Neural progenitor cell (in vitro differentiated cells): ENCODE results near the gene TRAPPC12. TPM values are rescaled to one million over a fixed set of nuclear protein-coding genes. Genes with fewer than 3 reads are reported as not detected.

Experiments
- DNase-seq: peaks from one replicate; pipeline ENCODE4 v3.0.0-alpha.2; 2016; ENCODE audit warnings: low spot score
- H2AFZ ChIP-seq: fragments of 200-600 bp; sonication (generic); replicated peaks from 2 replicates; pipeline ENCODE4 v1.6.1; 2016; ENCODE audit warnings: antibody characterized with exemption
- H3F3A ChIP-seq: fragments of 200-600 bp; sonication (generic); 2 replicates; pipeline ENCODE4 v1.6.1; 2016; ENCODE audit warnings: antibody characterized with exemption, low read depth
- H3K27ac ChIP-seq: fragments of 200-600 bp; sonication (generic); 2 replicates; pipeline ENCODE4 v1.5.1; 2016; ENCODE audit warnings: mild to moderate bottlenecking
- H3K27me3 ChIP-seq: fragments of 200-600 bp; sonication (generic); 2 replicates; pipeline ENCODE4 v1.6.1; 2016; ENCODE audit warnings: mild to moderate bottlenecking, moderate library complexity
- H3K36me3 ChIP-seq: fragments of 200-600 bp; sonication (generic); 2 replicates; pipeline ENCODE4 v1.5.1; 2016
- H3K4me1 ChIP-seq: fragments of 200-600 bp; sonication (generic); 2 replicates; pipeline ENCODE4 v1.6.1; 2016; ENCODE audit warnings: mixed run types
- H3K4me2 ChIP-seq: fragments of 200-600 bp; sonication (generic); 2 replicates; pipeline ENCODE4 v1.6.1; 2016
- H3K4me3 ChIP-seq: fragments of 200-600 bp; sonication (generic); 2 replicates; pipeline ENCODE4 v1.5.1; 2016
- H3K79me2 ChIP-seq: fragments of 200-600 bp; sonication (generic); 2 replicates; pipeline ENCODE4 v1.6.1; 2016; ENCODE audit warnings: low read depth
- H3K9ac ChIP-seq: fragments of 200-600 bp; sonication (generic); 2 replicates; pipeline ENCODE4 v1.6.1; 2016
- H3K9me3 ChIP-seq: fragments of 200-600 bp; sonication (generic); 2 replicates; pipeline ENCODE4 v1.5.1; 2016; ENCODE audit warnings: low read depth
- H4K20me1 ChIP-seq: fragments of 200-600 bp; sonication (generic); 2 replicates; pipeline ENCODE4 v1.6.1; 2016; ENCODE audit warnings: low read depth
- H3K27ac Mint-ChIP-seq: 3 replicates; pipeline ENCODE4 v1.8.0; 2021; ENCODE audit warnings: mixed read lengths
- H3K27me3 Mint-ChIP-seq: 2 replicates; pipeline ENCODE4 v1.8.0; 2022; ENCODE audit warnings: low read depth, mild to moderate bottlenecking, inconsistent platforms, moderate library complexity, mixed read lengths; ENCODE audit not compliant: insufficient read depth
- H3K36me3 Mint-ChIP-seq: 3 replicates; pipeline ENCODE4 v1.8.0; 2021; ENCODE audit warnings: mixed read lengths
- H3K4me1 Mint-ChIP-seq: 3 replicates; pipeline ENCODE4 v1.8.0; 2021; ENCODE audit warnings: mixed read lengths
- H3K4me3 Mint-ChIP-seq: 3 replicates; pipeline ENCODE4 v1.8.0; 2021; ENCODE audit warnings: mild to moderate bottlenecking, moderate library complexity, mixed read lengths
- H3K9me3 Mint-ChIP-seq: 3 replicates; pipeline ENCODE4 v1.8.0; 2020; ENCODE audit warnings: mixed read lengths
- EZH2 ChIP-seq: fragments of 200-600 bp; sonication (generic); IDR thresholded peaks from 2 replicates; pipeline ENCODE4 v1.6.1; 2017; ENCODE audit warnings: antibody characterized with exemption, mild to moderate bottlenecking, moderate library complexity
- EZH2phosphoT487 ChIP-seq: fragments of 200-600 bp; sonication (generic); IDR thresholded peaks from 2 replicates; pipeline ENCODE4 v1.6.1; 2017; ENCODE audit warnings: antibody characterized with exemption
- total RNA-seq: library from RNA; depleted of rRNA; stranded (reverse); fragments of >200 nt; gene quantifications from 2 replicates; pipeline ENCODE4 v1.2.3, GENCODE V29; 2015; ENCODE audit warnings: low replicate concordance
- TF ChIP-seq, protein P1 (sequence below): fragments of 200-600 bp; sonication (generic); IDR thresholded peaks from 2 replicates; pipeline ENCODE4 v1.5.1; 2017; ENCODE audit warnings: antibody characterized with exemption, mild to moderate bottlenecking

The TRAPPC12 gene
- total RNA-seq, 1 donor from 2014 or later = 59.5 TPM

DNA sequence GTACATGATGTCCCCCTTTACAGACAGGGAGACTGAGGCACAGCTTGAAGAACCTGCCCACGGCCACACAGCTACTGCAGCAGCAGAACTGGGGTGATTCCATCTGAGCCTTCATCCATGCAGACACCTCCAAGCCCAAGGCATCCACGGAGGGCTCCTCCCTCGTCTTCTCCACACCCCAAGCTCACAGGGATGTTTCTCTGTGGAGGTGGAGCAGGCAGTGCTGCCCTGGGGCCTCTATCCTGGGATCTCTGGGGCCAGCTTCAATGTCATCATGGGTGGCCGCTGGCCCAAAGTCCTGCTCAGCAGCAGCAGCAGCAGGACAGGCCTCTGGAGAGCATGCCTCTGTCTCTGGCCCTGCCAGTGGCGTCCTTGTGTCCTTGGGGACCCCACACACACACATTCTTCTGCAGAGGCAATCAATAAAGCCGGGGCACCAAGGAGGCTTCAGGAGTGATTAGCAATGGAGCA lies 108.6 kb downstream of the TRAPPC12 start:
- Histone ChIP-seq H3K4me1 (no peaks in the 10 kb centered on the region), H3K36me3 (no peaks in the 10 kb centered on the region), H3K9ac (no peak overlapping the region), H4K20me1 (no peaks in the 10 kb centered on the region), H3K4me3 (no peak overlapping the region), H3K27ac (no peak overlapping the region), H3F3A (no peaks in the 10 kb centered on the region), H2AFZ (no peak overlapping the region), H3K4me2 (no peak overlapping the region), H3K79me2 (no peaks in the 10 kb centered on the region), H3K9me3 (no peaks in the 10 kb centered on the region), H3K27me3 (no peaks in the 10 kb centered on the region)
- TF ChIP-seq EZH2 (no peak), EZH2phosphoT487 (no peak)
- TF ChIP-seq, protein P1, sequence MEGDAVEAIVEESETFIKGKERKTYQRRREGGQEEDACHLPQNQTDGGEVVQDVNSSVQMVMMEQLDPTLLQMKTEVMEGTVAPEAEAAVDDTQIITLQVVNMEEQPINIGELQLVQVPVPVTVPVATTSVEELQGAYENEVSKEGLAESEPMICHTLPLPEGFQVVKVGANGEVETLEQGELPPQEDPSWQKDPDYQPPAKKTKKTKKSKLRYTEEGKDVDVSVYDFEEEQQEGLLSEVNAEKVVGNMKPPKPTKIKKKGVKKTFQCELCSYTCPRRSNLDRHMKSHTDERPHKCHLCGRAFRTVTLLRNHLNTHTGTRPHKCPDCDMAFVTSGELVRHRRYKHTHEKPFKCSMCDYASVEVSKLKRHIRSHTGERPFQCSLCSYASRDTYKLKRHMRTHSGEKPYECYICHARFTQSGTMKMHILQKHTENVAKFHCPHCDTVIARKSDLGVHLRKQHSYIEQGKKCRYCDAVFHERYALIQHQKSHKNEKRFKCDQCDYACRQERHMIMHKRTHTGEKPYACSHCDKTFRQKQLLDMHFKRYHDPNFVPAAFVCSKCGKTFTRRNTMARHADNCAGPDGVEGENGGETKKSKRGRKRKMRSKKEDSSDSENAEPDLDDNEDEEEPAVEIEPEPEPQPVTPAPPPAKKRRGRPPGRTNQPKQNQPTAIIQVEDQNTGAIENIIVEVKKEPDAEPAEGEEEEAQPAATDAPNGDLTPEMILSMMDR = no peak
- no peak for DNase-seq
- H3K9me3 Mint-ChIP-seq = peaks cover 8% of the 10 kb centered on the region
- peaks cover 22% of the 10 kb centered on the region for H3K4me1 Mint-ChIP-seq
- H3K27ac Mint-ChIP-seq = no peak overlapping the region
- H3K4me3 Mint-ChIP-seq = no peak overlapping the region
- peaks cover 5% of the 10 kb centered on the region for H3K27me3 Mint-ChIP-seq
- H3K36me3 Mint-ChIP-seq = peaks cover 10% of the 10 kb centered on the region

DNA sequence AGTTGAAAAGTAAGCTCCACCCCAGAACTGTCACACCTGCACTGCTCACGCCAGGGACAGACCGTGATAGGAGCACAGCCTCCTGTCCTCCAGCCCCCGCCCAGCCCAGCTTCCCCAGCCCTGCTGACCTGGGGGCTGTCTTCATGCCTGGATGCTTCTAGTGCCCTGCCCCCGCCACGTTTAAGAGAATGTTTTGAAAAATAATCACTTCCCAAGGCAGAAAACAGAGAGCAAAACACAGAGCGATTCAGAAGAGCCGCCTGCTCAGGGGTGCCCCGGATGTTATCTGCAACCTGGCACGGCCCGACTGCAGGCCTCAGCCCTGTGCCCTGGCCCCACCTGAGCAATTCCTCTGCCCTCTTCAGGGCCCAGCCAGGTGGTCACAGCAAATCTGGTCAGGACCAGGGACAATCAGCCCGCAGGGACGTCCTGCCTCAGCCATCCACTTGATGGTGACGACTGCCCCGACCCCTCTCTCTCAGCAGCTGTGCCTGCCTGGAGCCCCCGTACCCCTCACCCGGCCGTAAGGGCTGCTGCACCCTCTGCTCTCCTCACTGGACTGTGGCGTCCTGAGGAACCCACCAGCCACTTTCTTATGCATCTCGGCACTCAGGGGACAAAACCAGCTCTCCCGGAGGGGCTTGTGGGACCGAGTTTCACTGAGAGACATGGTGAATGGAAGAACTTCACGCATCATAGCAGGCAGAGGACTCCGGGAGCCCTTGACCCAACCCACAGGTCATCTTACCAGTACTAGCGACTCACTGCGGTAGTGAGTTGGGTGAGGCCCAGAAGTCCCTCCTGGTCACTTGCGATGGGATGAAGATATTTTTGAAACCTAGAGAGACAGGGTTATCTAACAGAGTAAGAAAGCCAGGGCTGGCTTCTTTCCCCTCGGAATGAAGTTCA lies 109.6 kb downstream of the TRAPPC12 start:
- no peak for TF ChIP-seq EZH2phosphoT487
- no peak for TF ChIP-seq EZH2
- TF ChIP-seq, protein P1 = no peak
- Histone ChIP-seq H3F3A (peaks cover 3% of the 10 kb centered on the region), H3K4me1 (peaks cover 8% of the 10 kb centered on the region), H4K20me1 (no peaks in the 10 kb centered on the region), H3K36me3 (no peaks in the 10 kb centered on the region), H3K27ac (no peak overlapping the region), H3K4me3 (no peak overlapping the region), H3K9ac (no peak overlapping the region), H3K27me3 (no peaks in the 10 kb centered on the region), H2AFZ (no peak overlapping the region), H3K9me3 (no peaks in the 10 kb centered on the region), H3K79me2 (no peaks in the 10 kb centered on the region), H3K4me2 (no peak overlapping the region)
- Mint-ChIP-seq H3K27me3 (peaks cover 5% of the 10 kb centered on the region), H3K4me3 (no peak overlapping the region), H3K9me3 (peaks cover 8% of the 10 kb centered on the region), H3K27ac (peak overlapping the region; percentile 87), H3K4me1 (peaks cover 32% of the 10 kb centered on the region), H3K36me3 (peaks cover 10% of the 10 kb centered on the region)
- no peak for DNase-seq

- Histone ChIP-seq H3K27ac (no peak overlapping the region), H3K4me3 (no peak overlapping the region), H2AFZ (no peak overlapping the region), H3K36me3 (no peaks in the 10 kb centered on the region), H3K4me1 (peaks cover 9% of the 10 kb centered on the region), H3F3A (peaks cover 6% of the 10 kb centered on the region), H3K9me3 (no peaks in the 10 kb centered on the region), H3K4me2 (no peak overlapping the region), H4K20me1 (no peaks in the 10 kb centered on the region), H3K27me3 (no peaks in the 10 kb centered on the region), H3K9ac (no peak overlapping the region), H3K79me2 (no peaks in the 10 kb centered on the region)
- TF ChIP-seq EZH2phosphoT487 = no peak
- no peak for TF ChIP-seq EZH2
- TF ChIP-seq, protein P1 = no peak
- Mint-ChIP-seq H3K4me3 (no peak overlapping the region), H3K27me3 (peaks cover 5% of the 10 kb centered on the region), H3K4me1 (peaks cover 36% of the 10 kb centered on the region), H3K27ac (no peak overlapping the region), H3K9me3 (peaks cover 8% of the 10 kb centered on the region), H3K36me3 (peaks cover 10% of the 10 kb centered on the region)
- no peak for DNase-seq
Observed at GRCh38 chr2:3489764-3490115, 110.2 kb downstream of the TRAPPC12 start.
